DOHH2 (cell line): Measurements from ENCODE around the gene RPRM.

Experiments
- CTCF ChIP-seq: fragments of 200-600 bp; sonication (generic); IDR thresholded peaks from one replicate; pipeline ENCODE4 v1.5.1; 2014; ENCODE audit warnings: antibody characterized with exemption, mild to moderate bottlenecking, low read depth, low read length; ENCODE audit not compliant: poor library complexity, severe bottlenecking
- EZH2phosphoT487 ChIP-seq: fragments of 200-600 bp; sonication (generic); IDR thresholded peaks from 2 replicates; pipeline ENCODE4 v1.6.1; 2017; ENCODE audit warnings: borderline replicate concordance, mild to moderate bottlenecking, antibody characterized with exemption, low read length, moderate library complexity, mixed read lengths

- TF ChIP-seq EZH2phosphoT487 (no peak), CTCF (no peak)
Measured at GRCh38 chr2:153477636-153478288, 800 bp downstream of the RPRM start.
